K562 (cell line): ENCODE measurements around the gene CHAC1. TPM values are rescaled to one million over a fixed set of nuclear protein-coding genes. Genes with fewer than 3 reads are reported as not detected.

Experiments
- ATAC-seq: fragments of 200-7000 bp; cut with Tn5 transposase; 3 replicates; pipeline ENCODE4 v1.9.1; 2020; ENCODE audit warnings: moderate library complexity
- BruUV-seq: library from RNA; stranded (reverse); fragments of 400-500 nt; replicated peaks from 2 replicates; lab custom pipeline; 2021; lab: Mats Ljungman, UMichigan
- CTCF ChIA-PET: fragments of 300-600 bp; formaldehyde crosslinking; extraction: SDS; loops from one replicate; lab custom pipeline; 2021; ENCODE audit warnings: low intra/inter-chr PET ratio; lab: Yijun Ruan, JAX
- POLR2A ChIA-PET: fragments of 300-600, 350-650 bp; sonication (Branson Sonifier 250); formaldehyde crosslinking; extraction: SDS; loops from one replicate; lab custom pipeline; 2021; ENCODE audit warnings: antibody characterized with exemption, inconsistent platforms; lab: Yijun Ruan, JAX
- DNase-seq, 4 experiments: peaks; one replicate each; pipeline versions ENCODE4 v3.0.0 to v3.0.0-alpha.2; 2011 to 2018; ENCODE audit warnings: low spot score in 3 of 4, mixed read lengths in 3 of 4; ENCODE audit errors: extremely low read depth in 1 of 4
- FAIRE-seq: peaks from 2 replicates; lab custom pipeline; 2011; peaks lifted over from hg19 to GRCh38; lab: Jason Lieb, UNC
- H2AFZ ChIP-seq: 2 replicates; pipeline ENCODE4 v1.6.0; 2011; ENCODE audit warnings: low read depth, low read length, control low read depth, inconsistent platforms
- H3K27ac ChIP-seq: fragments of 200-600 bp; 3 replicates; pipeline ENCODE4 v1.8.0; 2011; ENCODE audit warnings: low read depth, mild to moderate bottlenecking, control low read depth, inconsistent platforms, low read length, moderate library complexity, mixed read lengths; ENCODE audit errors: extremely low read depth
- H3K27me3 ChIP-seq, 2 experiments: fragments of 300-600 bp in 1 of 2; 2 replicates in 1 of 2; 3 replicates in 1 of 2; pipeline versions ENCODE4 v1.6.0 to v1.8.0; 2011; ENCODE audit warnings: inconsistent platforms in 2 of 2, low read length in 2 of 2, mild to moderate bottlenecking in 1 of 2, mixed read lengths in 1 of 2, moderate library complexity in 1 of 2; ENCODE audit not compliant: control insufficient read depth in 2 of 2, insufficient read depth in 2 of 2
- H3K36me3 ChIP-seq: fragments of 300-600 bp; 3 replicates; pipeline ENCODE4 v1.8.0; 2011; ENCODE audit warnings: mild to moderate bottlenecking, low read length, inconsistent platforms; ENCODE audit not compliant: control insufficient read depth, insufficient read depth
- H3K4me1 ChIP-seq, 2 experiments: fragments of 200-600 bp in 1 of 2; replicated peaks in 1 of 2; 2 replicates in 1 of 2; 3 replicates in 1 of 2; pipeline versions ENCODE4 v1.5.1 to v1.8.0; 2011; ENCODE audit warnings: inconsistent platforms in 2 of 2, low read length in 2 of 2, mild to moderate bottlenecking in 1 of 2, mixed read lengths in 1 of 2, moderate library complexity in 1 of 2; ENCODE audit not compliant: control insufficient read depth in 2 of 2, insufficient read depth in 2 of 2
- H3K4me2 ChIP-seq: 2 replicates; pipeline ENCODE4 v1.6.1; 2011; ENCODE audit warnings: low read length, control low read depth, inconsistent platforms, mixed read lengths; ENCODE audit not compliant: insufficient read depth
- H3K4me3 ChIP-seq: fragments of 200-600 bp; sonication (generic), shearing (Covaris generic); 2 replicates; pipeline ENCODE4 v1.5.1; 2016; ENCODE audit warnings: control low read depth, inconsistent platforms
- H3K79me2 ChIP-seq: fragments of 200-600 bp; 3 replicates; pipeline ENCODE4 v1.8.0; 2011; ENCODE audit warnings: low read length, inconsistent platforms; ENCODE audit not compliant: control insufficient read depth, insufficient read depth
- H3K9ac ChIP-seq, 2 experiments: 2 replicates each; pipeline versions ENCODE4 v1.6.0 to v1.6.1; 2011; ENCODE audit warnings: low read depth in 2 of 2, low read length in 2 of 2, control low read depth in 1 of 2, inconsistent platforms in 1 of 2, mild to moderate bottlenecking in 1 of 2, mixed read lengths in 1 of 2; ENCODE audit not compliant: insufficient read depth in 1 of 2
- H3K9me1 ChIP-seq: one replicate; pipeline ENCODE4 v1.6.0; 2011; ENCODE audit warnings: inconsistent platforms, mild to moderate bottlenecking, low read length, moderate library complexity; ENCODE audit not compliant: control insufficient read depth, insufficient read depth
- H3K9me3 ChIP-seq: replicated peaks from 2 replicates; pipeline ENCODE4 v1.5.1; 2011; ENCODE audit warnings: low read depth, low read length, inconsistent platforms; ENCODE audit not compliant: control insufficient read depth, insufficient read depth
- H4K20me1 ChIP-seq: replicated peaks from 2 replicates; pipeline ENCODE4 v1.6.1; 2011; ENCODE audit warnings: low read length, inconsistent platforms, mixed read lengths; ENCODE audit not compliant: control insufficient read depth, insufficient read depth
- HDAC8 ChIP-seq: fragments of 450-650 bp; IDR thresholded peaks from 2 replicates; pipeline ENCODE4 v1.6.1; 2016; ENCODE audit warnings: mild to moderate bottlenecking, missing genetic modification characterization, moderate library complexity, missing compliant biosample characterization
- HNRNPL ChIP-seq: fragments of 200-400 bp; formaldehyde crosslinking; IDR thresholded peaks from 2 replicates; pipeline ENCODE4 v1.6.1; 2017; ENCODE audit warnings: low read depth, mild to moderate bottlenecking, low read length
- L3MBTL2 ChIP-seq: fragments of 450-650 bp; IDR thresholded peaks from 2 replicates; pipeline ENCODE4 v1.6.1; 2016; ENCODE audit warnings: mild to moderate bottlenecking, moderate library complexity
- SMARCA5 ChIP-seq: fragments of 450-650 bp; IDR thresholded peaks from 2 replicates; pipeline ENCODE4 v1.6.1; 2016
- ZFX ChIP-seq: sonication (generic); formaldehyde crosslinking; IDR thresholded peaks from 2 replicates; pipeline ENCODE4 v1.8.0; 2022; ENCODE audit warnings: mild to moderate bottlenecking, missing genetic modification reagents, moderate library complexity
- WGBS: fragments of 100-300 bp; shearing (Covaris generic); methylation state at CpG from one replicate; pipeline ENCODE4 v1.1.6; 2016; ENCODE audit warnings: low coverage, mixed read lengths; ENCODE audit not compliant: insufficient coverage; ENCODE audit errors: missing lambda C conversion rate; 5-methylcytosine and 5-hydroxymethylcytosine counted together
- in situ Hi-C: fragments of 300-500 bp; cut with MboI; formaldehyde crosslinking; loops from 4 replicates; pipeline ENCODE4 v1.15.0; 2018; ENCODE audit warnings: inconsistent platforms, mixed read lengths
- intact Hi-C: fragments of 100-400 bp; cut with micrococcal nuclease; formaldehyde crosslinking; loops from 2 replicates; pipeline ENCODE4 v1.14.2; 2022
- polyA plus RNA-seq, 8 experiments: library from polyadenylated mRNA; depleted of rRNA in 4 of 8; stranded (reverse) in 5 of 8; unstranded in 3 of 8; fragments of >200 nt; fragmentation: Nextera tagmentation in 2 of 8; fragmentation: Illumina TruSeq in 1 of 8; extraction: Ambion mirVana in 2 of 8; extraction: Trizol in 1 of 8; gene quantifications; 2 replicates each; pipeline versions ENCODE4 v1.2.1 to v1.2.3, GENCODE V29; 2011 to 2014; ENCODE audit warnings: inconsistent platforms in 1 of 8, missing spikeins in 1 of 8
- total RNA-seq, 7 experiments: library from RNA; depleted of rRNA in 6 of 7; stranded (reverse); fragments of >200 nt in 6 of 7; fragmentation: Illumina TruSeq in 2 of 7; extraction: Trizol in 2 of 7; gene quantifications; 2 replicates each; pipeline versions ENCODE4 v1.2.1 to v1.2.3, GENCODE V29; 2011 to 2021; ENCODE audit warnings: low replicate concordance in 1 of 7
- TF ChIP-seq, protein P1 (sequence below): sonication (generic); formaldehyde crosslinking; IDR thresholded peaks from 2 replicates; pipeline ENCODE4 v1.8.1; 2023; ENCODE audit warnings: mild to moderate bottlenecking, missing genetic modification reagents, moderate library complexity
- TF ChIP-seq, protein P2 (sequence below): fragments of 250-450 bp; sonication (Bioruptor Pico); IDR thresholded peaks from 2 replicates; pipeline ENCODE4 v1.8.0; 2021; ENCODE audit warnings: moderate library complexity, mild to moderate bottlenecking, inconsistent platforms
- TF ChIP-seq, protein P3 (sequence below): sonication (generic); formaldehyde crosslinking; IDR thresholded peaks from 2 replicates; pipeline ENCODE4 v1.9.0; 2022; ENCODE audit warnings: mild to moderate bottlenecking, missing genetic modification reagents
- TF ChIP-seq, protein P4 (sequence below): sonication (generic); IDR thresholded peaks from 2 replicates; pipeline ENCODE4 v1.6.1; 2016
- TF ChIP-seq, protein P5 (sequence below): sonication (generic); formaldehyde crosslinking; IDR thresholded peaks from 2 replicates; pipeline ENCODE4 v1.9.0; 2022; ENCODE audit warnings: mild to moderate bottlenecking, missing genetic modification reagents
- TF ChIP-seq, protein P6 (sequence below), 2 experiments: IDR thresholded peaks in 1 of 2; conservative IDR thresholded peaks in 1 of 2; 2 replicates each; pipeline ENCODE4 v1.6.1; 2016; ENCODE audit warnings: low read depth in 2 of 2, mild to moderate bottlenecking in 1 of 2, missing compliant biosample characterization in 1 of 2, missing genetic modification characterization in 1 of 2, moderate library complexity in 1 of 2

CHAC1 gene
- total and polyA plus RNA-seq, 9 of the 15 experiments (the other 6 are each of a cell fraction or from before 2014, with no cell fraction given) = 0.47 to 39.0 (median 7.5) TPM

DNA sequence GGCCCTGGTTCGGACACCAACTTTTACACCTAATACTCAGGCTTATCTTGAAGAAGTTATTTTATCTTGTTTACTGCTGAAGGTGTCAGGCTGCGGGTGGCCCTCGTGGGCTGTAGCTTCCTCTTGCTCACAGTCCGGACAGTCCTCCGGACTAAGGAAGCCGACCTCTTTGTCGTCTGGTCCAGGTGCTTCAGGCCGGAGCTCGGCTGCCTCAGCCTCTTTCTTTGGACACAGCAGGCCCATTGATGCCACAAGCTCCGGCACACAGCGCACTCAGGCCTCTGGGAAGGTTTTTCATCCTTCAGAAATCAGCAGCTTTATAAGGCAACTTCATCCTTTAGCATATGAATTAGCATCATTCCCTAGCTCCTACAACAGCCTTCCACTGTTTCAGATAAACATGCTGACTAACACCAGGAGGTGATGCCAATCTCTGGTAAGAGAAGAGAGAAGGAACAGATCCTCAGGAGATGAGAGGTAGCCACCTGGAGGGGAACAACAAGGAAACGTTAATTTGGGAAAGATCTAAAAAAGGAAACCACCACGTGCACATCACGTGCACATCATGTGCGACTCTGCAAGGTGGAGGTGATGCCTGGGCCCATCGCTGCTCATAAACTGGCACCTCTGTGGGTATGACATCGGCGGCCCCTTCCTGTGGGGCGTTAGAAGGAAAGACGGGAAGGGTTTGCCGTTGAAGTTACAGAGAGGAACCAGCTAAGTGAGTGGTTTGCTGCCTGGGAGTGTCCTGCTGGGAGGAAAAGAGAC, 4.4 kb upstream of the CHAC1 start:
- ChIA-PET CTCF (no interaction called here), POLR2A (interaction anchor here (0.7 to 1.2 kb wide), 2 partner anchors 18 to 662 kb away, joined by 3 to 4 read pairs; no protein-coding TSS in a partner anchor)
- no peak overlapping the region for H3K4me2 ChIP-seq
- H3K27me3 ChIP-seq = peaks cover 1 to 2% of the 10 kb centered on the region in 2 experiments; a peak in 2 of 5 replicates
- BruUV-seq = no TSS peak
- WGBS = 43% methylated on average over 21 of the region's 21 CpGs
- peak overlapping the region; percentile 78 for H2AFZ ChIP-seq
- in situ Hi-C loops (no loop called here), intact Hi-C loops (no loop called here)
- DNase-seq = no peak
- no peak overlapping the region for H3K27ac ChIP-seq
- H3K9me1 ChIP-seq = no peaks in the 10 kb centered on the region
- no peak overlapping the region for H3K4me3 ChIP-seq
- no peaks in the 10 kb centered on the region for H3K9me3 ChIP-seq
- ATAC-seq = no peak
- H3K79me2 ChIP-seq = peaks cover 5% of the 10 kb centered on the region; the same call in 2 of the 3 replicates
- no peaks in the 10 kb centered on the region for H3K36me3 ChIP-seq
- H3K9ac ChIP-seq = peak overlapping the region in 1 of 2 experiments; percentile 18; a peak in 1 of 4 replicates
- FAIRE-seq = no peak
- H4K20me1 ChIP-seq = no peaks in the 10 kb centered on the region
- peaks cover 9 to 22% of the 10 kb centered on the region in 2 experiments; a peak in 4 of 5 replicates for H3K4me1 ChIP-seq
- TF ChIP-seq, protein P1, sequence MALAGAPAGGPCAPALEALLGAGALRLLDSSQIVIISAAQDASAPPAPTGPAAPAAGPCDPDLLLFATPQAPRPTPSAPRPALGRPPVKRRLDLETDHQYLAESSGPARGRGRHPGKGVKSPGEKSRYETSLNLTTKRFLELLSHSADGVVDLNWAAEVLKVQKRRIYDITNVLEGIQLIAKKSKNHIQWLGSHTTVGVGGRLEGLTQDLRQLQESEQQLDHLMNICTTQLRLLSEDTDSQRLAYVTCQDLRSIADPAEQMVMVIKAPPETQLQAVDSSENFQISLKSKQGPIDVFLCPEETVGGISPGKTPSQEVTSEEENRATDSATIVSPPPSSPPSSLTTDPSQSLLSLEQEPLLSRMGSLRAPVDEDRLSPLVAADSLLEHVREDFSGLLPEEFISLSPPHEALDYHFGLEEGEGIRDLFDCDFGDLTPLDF (CRISPR knock-in tag) = 0 out of 2 replicates have a peak, but pooled peaks have one; percentile 30
- TF ChIP-seq, protein P2, sequence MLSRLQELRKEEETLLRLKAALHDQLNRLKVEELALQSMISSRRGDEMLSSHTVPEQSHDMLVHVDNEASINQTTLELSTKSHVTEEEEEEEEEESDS (CRISPR knock-in tag) = no peak
- TF ChIP-seq, protein P3, sequence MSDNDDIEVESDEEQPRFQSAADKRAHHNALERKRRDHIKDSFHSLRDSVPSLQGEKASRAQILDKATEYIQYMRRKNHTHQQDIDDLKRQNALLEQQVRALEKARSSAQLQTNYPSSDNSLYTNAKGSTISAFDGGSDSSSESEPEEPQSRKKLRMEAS (CRISPR knock-in tag) = peak; percentile 84
- TF ChIP-seq, protein P4, sequence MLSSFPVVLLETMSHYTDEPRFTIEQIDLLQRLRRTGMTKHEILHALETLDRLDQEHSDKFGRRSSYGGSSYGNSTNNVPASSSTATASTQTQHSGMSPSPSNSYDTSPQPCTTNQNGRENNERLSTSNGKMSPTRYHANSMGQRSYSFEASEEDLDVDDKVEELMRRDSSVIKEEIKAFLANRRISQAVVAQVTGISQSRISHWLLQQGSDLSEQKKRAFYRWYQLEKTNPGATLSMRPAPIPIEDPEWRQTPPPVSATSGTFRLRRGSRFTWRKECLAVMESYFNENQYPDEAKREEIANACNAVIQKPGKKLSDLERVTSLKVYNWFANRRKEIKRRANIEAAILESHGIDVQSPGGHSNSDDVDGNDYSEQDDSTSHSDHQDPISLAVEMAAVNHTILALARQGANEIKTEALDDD = no peak
- TF ChIP-seq, protein P5, sequence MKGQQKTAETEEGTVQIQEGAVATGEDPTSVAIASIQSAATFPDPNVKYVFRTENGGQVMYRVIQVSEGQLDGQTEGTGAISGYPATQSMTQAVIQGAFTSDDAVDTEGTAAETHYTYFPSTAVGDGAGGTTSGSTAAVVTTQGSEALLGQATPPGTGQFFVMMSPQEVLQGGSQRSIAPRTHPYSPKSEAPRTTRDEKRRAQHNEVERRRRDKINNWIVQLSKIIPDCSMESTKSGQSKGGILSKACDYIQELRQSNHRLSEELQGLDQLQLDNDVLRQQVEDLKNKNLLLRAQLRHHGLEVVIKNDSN (CRISPR knock-in tag) = peak; percentile 35; the same call in 1 of the 2 replicates
- TF ChIP-seq SMARCA5 = no peak
- 0 out of 2 replicates have a peak, but pooled peaks have one; percentile 36 for TF ChIP-seq HDAC8
- no peak for TF ChIP-seq HNRNPL
- TF ChIP-seq, protein P6, sequence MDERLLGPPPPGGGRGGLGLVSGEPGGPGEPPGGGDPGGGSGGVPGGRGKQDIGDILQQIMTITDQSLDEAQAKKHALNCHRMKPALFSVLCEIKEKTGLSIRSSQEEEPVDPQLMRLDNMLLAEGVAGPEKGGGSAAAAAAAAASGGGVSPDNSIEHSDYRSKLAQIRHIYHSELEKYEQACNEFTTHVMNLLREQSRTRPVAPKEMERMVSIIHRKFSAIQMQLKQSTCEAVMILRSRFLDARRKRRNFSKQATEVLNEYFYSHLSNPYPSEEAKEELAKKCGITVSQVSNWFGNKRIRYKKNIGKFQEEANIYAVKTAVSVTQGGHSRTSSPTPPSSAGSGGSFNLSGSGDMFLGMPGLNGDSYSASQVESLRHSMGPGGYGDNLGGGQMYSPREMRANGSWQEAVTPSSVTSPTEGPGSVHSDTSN (CRISPR knock-in tag; IDR thresholded peaks at IDR 0.05; ENCODE audit: low read depth) = no peak
- TF ChIP-seq, protein P6 (tag; conservative IDR thresholded peaks at IDR 0.05; ENCODE audit: low read depth) = no peak
- TF ChIP-seq ZFX (CRISPR knock-in tag) = 0 out of 2 replicates have a peak, but pooled peaks have one; percentile 21
- peak; percentile 65 for TF ChIP-seq L3MBTL2
